Mucosa of rectum (tissue), 2 donors: ENCODE data around the gene RFK.
"Not testable (repeated sequence)": the region's sequence is repeated elsewhere in the genome, so short reads cannot be mapped to it uniquely, and the experiment has no call there.

Experiments used
- H3K27ac ChIP-seq, 2 donors: one replicate each; pipeline ENCODE4 v1.7.0; 2013; ENCODE audit warnings: inconsistent platforms in 2 of 2, low read depth in 2 of 2, low read length in 2 of 2
- H3K27me3 ChIP-seq, 2 donors: one replicate each; pipeline ENCODE4 v1.7.0; 2013; ENCODE audit warnings: low read length in 2 of 2; ENCODE audit not compliant: control insufficient read depth in 2 of 2, insufficient read depth in 2 of 2
- H3K36me3 ChIP-seq, 2 donors: one replicate each; pipeline ENCODE4 v1.7.0; 2013; ENCODE audit warnings: low read length in 2 of 2; ENCODE audit not compliant: control insufficient read depth in 2 of 2, insufficient read depth in 2 of 2
- H3K4me1 ChIP-seq, 2 donors: one replicate each; pipeline ENCODE4 v1.7.0; 2013; ENCODE audit warnings: low read length in 2 of 2, mild to moderate bottlenecking in 1 of 2; ENCODE audit not compliant: control insufficient read depth in 2 of 2, insufficient read depth in 2 of 2
- H3K4me3 ChIP-seq, 2 donors: one replicate each; pipeline ENCODE4 v1.7.0; 2013; ENCODE audit warnings: low read length in 2 of 2
- H3K9ac ChIP-seq, 2 donors: one replicate each; pipeline ENCODE4 v1.7.0; 2013; ENCODE audit warnings: low read length in 2 of 2, low read depth in 1 of 2, mild to moderate bottlenecking in 1 of 2
- H3K9me3 ChIP-seq, 2 donors: one replicate each; pipeline ENCODE4 v1.7.0; 2013; ENCODE audit warnings: low read length in 2 of 2; ENCODE audit not compliant: control insufficient read depth in 2 of 2
- donor health status: healthy.
- donor health status: Normal muscosa, but diverticular disease.

RFK gene

GRCh38 chr9:76373173-76373783 lies 20.9 kb downstream of the RFK start:
- Histone ChIP-seq H3K27me3 (no peaks in the 10 kb centered on the region), H3K9me3 (no peaks in the 10 kb centered on the region), H3K27ac (peak overlapping the region; percentile 72 to 77), H3K36me3 (no peaks in the 10 kb centered on the region), H3K4me1 (peaks cover 34 to 45% of the 10 kb centered on the region in 2 donors), H3K4me3 (peak overlapping the region in 1 of 2 donors; percentile 23), H3K9ac (no peak overlapping the region)

GRCh38 chr9:76372336-76372735 lies 21.9 kb downstream of the RFK start:
- Histone ChIP-seq H3K4me1 (peaks cover 34 to 45% of the 10 kb centered on the region in 2 donors), H3K4me3 (peak overlapping the region in 1 of 2 donors; percentile 14), H3K36me3 (no peaks in the 10 kb centered on the region), H3K9ac (peak overlapping the region in 1 of 2 donors; percentile 5), H3K27ac (peak overlapping the region; percentile 72 to 77), H3K9me3 (no peaks in the 10 kb centered on the region), H3K27me3 (no peaks in the 10 kb centered on the region)

GRCh38 chr9:76371901-76372300 lies 22.3 kb downstream of the RFK start:
- peak overlapping the region in 1 of 2 donors; percentile 14 for H3K4me3 ChIP-seq
- H3K9me3 ChIP-seq: no peaks in the 10 kb centered on the region
- no peaks in the 10 kb centered on the region for H3K36me3 ChIP-seq
- H3K27ac ChIP-seq: peak overlapping the region; percentile 72 to 77
- peak overlapping the region in 1 of 2 donors; percentile 5 for H3K9ac ChIP-seq
- H3K4me1 ChIP-seq: peaks cover 34 to 45% of the 10 kb centered on the region in 2 donors
- no peaks in the 10 kb centered on the region for H3K27me3 ChIP-seq

DNA sequence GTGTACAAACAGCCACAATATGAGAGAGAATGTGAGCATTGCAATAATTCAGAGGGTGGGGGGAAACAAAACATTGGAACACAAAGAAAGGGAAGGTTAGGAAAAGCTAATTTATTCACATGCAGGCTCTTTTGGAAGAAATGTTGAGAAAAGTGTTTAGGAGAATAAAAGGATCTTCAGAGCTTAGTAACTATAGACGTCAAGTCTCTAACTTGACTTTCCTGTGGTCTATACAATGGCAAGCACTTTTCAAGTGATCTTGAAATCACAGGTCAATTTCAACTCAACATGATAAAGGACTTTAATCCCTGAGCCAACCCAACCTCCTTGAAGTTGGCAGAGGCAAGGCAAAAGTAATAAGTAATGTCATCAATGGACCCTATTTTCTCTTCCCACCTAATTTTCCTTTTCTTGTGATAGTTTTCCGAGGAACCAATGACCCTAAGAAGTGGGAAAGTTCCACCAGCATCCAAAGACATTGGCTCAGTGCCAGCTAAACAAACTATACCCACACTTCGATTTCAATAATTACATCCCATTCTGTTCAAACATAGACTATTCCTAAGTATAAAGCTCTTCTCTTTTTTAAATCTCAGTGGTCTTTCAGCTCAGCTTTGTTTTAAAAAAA lies 23.7 kb downstream of the RFK start:
- Histone ChIP-seq H3K27me3 (no peaks in the 10 kb centered on the region), H3K27ac (no peak overlapping the region), H3K9ac (no peak overlapping the region), H3K4me1 (peaks cover 34 to 45% of the 10 kb centered on the region in 2 donors), H3K4me3 (no peak overlapping the region), H3K36me3 (no peaks in the 10 kb centered on the region), H3K9me3 (no peaks in the 10 kb centered on the region)

GRCh38 chr9:76369583-76369982 lies 24.6 kb downstream of the RFK start:
- H3K27ac ChIP-seq: no peak overlapping the region
- H3K9ac ChIP-seq: no peak overlapping the region

GRCh38 chr9:76366275-76366674 lies 28.0 kb downstream of the RFK start:
- H3K9ac ChIP-seq: no peak overlapping the region
- no peak overlapping the region for H3K27ac ChIP-seq
- H3K36me3 ChIP-seq: no peaks in the 10 kb centered on the region
- H3K4me1 ChIP-seq: peaks cover 2 to 17% of the 10 kb centered on the region in 2 donors
- no peaks in the 10 kb centered on the region for H3K9me3 ChIP-seq
- no peaks in the 10 kb centered on the region for H3K27me3 ChIP-seq
- H3K4me3 ChIP-seq: no peak overlapping the region

More at GRCh38 chr9:76369583-76369982, 24.6 kb downstream of the RFK start:
- Histone ChIP-seq H3K27me3 (no peaks in the 10 kb centered on the region), H3K4me3 (no peak overlapping the region), H3K4me1 (peaks cover 27 to 37% of the 10 kb centered on the region in 2 donors), H3K36me3 (no peaks in the 10 kb centered on the region), H3K9me3 (no peaks in the 10 kb centered on the region)

DNA sequence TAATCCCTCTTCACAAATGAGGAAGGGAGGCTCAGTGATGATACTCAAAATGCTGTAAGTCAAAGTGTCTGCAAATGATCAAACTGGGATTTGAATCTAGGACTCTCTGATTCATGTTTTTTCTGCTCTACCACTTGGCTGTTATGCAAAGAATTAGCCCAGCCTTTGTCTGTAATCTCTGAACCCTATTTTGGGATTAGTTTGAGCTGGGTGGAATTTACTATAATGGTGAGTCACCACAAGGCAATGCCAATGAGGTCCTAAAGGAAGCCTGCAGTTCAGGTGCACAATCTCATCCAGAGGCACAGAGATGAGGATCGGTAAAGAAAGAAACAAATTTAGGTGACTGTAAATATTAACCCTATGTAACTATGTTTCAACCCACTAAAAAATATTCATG lies 29.2 kb downstream of the RFK start:
- H3K9me3 ChIP-seq: no peaks in the 10 kb centered on the region
- H3K4me1 ChIP-seq: peaks cover 2 to 17% of the 10 kb centered on the region in 2 donors
- no peak overlapping the region for H3K27ac ChIP-seq
- no peak overlapping the region for H3K4me3 ChIP-seq
- H3K9ac ChIP-seq: no peak overlapping the region
- no peaks in the 10 kb centered on the region for H3K27me3 ChIP-seq
- H3K36me3 ChIP-seq: no peaks in the 10 kb centered on the region

GRCh38 chr9:76363032-76363395 lies 31.2 kb downstream of the RFK start:
- Histone ChIP-seq H3K27me3 (no peaks in the 10 kb centered on the region), H3K9me3 (no peaks in the 10 kb centered on the region), H3K4me3 (no peak overlapping the region), H3K27ac (no peak overlapping the region), H3K36me3 (peaks cover 0 to 3% of the 10 kb centered on the region in 2 donors), H3K9ac (no peak overlapping the region), H3K4me1 (peaks cover 2 to 13% of the 10 kb centered on the region in 2 donors)

DNA sequence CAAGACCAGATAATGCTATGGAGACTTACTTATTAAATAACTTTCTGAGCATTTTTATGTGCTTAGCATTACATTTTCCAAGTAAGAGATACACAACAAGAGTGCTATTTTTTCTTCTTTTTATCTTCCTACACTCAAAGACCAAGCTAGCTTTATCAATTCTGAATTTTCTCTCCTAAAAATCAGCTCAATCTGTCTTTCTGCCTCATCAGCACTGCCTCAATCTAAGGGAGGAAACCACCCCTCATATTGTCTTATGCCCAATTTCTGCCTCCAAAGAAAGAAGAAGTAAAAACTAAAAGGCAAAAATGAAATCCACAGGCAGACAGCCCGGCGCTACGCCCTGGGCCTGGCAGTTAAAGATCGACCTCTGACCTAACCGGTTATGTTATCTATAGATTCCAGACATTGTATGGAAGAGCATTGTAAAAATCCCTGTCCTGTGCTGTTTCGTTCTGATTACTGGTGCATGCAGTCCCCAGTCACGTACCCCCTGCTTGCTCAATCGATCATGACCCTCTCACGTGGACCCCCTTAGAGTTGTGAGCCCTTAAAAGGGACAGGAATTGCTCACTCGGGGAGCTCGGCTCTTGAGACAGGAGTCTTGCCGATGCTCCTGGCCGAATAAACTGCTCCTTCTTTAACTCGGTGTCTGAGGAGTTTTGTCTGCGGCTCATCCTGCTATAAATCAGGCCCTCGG lies 31.7 kb downstream of the RFK start:
- H3K9ac ChIP-seq, H3K36me3 ChIP-seq, H3K9me3 ChIP-seq, H3K4me3 ChIP-seq, H3K27me3 ChIP-seq: not testable (repeated sequence)
- Histone ChIP-seq H3K4me1 (peaks cover 2 to 13% of the 10 kb centered on the region in 2 donors), H3K27ac (peak overlapping the region in 1 of 2 donors; percentile 19)

- no peak overlapping the region for H3K9ac ChIP-seq
- H3K4me1 ChIP-seq: peaks cover 2 to 11% of the 10 kb centered on the region in 2 donors
- peaks cover 0 to 3% of the 10 kb centered on the region in 2 donors for H3K36me3 ChIP-seq
- H3K27me3 ChIP-seq: no peaks in the 10 kb centered on the region
- H3K4me3 ChIP-seq: no peak overlapping the region
- H3K9me3 ChIP-seq: no peaks in the 10 kb centered on the region
- H3K27ac ChIP-seq: no peak overlapping the region
Measured at GRCh38 chr9:76359766-76360165, 34.5 kb downstream of the RFK start.
